GM21360 (cell line): Measurements from ENCODE around the gene RCL1.

Experiments used
- ATAC-seq: cut with Tn5 transposase; IDR thresholded peaks from one replicate; pipeline ENCODE4 v1.9.1; 2021; ENCODE audit warnings: mild to moderate bottlenecking, moderate library complexity; ENCODE audit not compliant: unreplicated experiment

The RCL1 gene

DNA sequence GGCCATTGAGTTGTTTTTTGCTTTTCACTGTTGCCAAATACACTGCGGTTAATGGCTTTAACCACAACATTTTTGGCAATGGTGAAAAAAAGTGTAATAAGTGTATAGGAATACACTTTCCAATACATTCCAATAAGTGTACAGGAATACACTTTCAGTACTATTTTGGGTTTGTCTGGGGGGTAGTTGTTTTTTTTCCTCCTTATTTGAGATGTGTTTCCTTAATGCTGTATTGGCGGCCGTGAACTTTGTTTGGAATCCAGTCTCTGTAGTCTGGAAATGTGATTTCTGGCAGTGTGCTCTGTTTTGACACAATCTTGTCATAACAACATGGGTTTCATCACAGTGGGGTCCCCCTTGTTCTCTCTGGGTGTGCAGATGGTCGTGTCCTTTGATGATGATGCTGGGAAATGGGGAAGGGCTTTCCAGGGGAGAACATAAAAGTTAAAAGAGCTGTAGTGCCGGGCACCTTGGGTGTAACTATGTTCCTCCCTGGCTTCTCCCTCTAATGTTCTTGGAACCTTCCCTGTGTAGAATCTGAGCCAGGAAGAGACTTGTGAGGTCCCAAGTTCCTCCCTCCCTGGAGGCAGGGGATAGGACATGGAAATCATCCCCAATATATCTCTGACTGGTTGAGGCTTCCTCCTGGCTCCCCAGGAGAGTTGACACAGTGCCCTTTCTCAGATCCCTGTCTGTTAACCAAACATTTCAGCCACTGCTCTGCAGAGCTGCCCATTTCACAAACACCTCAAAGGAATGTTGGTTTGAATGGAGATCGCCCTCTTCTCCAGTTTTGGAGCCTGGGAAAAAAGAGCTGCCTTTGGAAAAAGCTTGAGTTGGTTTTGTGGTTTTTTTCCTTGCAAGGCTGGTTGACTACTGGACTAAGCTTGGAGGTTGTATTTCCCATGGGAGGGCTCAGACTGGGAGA is 44.8 kb downstream of the RCL1 start:
- no peak for ATAC-seq

DNA sequence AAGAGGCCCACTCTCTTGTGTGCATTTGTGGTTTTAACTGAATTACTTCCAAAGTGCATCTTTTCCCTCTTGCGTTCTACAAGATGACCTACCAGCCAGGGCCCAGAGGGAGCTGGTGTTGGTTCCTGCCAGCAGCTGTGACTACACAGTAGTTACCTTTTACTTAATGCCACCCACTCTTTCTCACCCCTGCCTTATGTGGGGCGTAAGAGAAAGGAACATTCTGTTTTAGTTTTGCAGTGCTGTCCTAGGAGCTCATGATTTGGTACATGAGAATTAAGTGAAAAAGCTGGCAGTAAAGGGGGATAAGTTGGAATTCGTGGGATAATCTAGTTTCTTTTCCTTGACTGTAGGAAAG is 45.4 kb downstream of the RCL1 start:
- ATAC-seq, result no peak

DNA sequence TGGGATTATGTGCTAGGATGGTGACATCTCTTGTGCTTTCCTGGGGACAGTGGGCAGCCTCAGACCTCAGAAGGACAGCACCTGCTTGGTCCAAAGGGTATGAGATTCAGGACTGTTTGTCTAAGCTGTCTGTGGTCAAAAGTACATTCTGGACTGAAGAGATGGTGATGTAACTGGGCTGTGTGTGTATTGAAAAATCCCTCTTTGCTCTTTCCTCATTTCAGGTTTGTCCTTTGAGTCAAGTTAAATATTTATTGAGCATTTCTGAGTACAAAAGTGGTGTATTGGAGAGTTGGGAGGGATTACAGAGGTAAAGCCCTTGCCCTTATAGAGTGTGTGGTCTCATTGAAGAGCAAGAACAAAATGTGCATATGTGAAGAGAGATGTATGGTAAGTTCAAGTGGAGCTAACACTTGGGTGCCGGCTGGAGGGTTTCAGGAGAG is 46.7 kb downstream of the RCL1 start:
- ATAC-seq, result no peak

DNA sequence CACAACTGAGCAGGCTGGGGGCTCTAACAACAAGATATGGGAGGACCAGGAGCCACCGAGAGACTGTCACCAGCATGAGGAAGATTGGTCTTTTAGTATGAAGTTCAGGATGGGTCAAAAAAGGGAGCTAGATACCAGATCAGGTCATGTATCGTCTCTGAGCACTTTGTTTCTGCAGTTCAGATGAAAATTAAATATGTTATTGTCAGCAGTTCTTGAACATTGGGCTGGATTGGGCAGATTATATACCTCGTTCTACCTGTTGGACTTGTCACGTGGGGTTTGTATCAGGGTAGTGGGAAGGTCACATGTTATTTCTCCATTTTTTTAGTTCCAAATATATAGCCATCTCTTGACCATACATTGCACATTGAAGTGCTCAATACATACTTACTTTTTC is 47.3 kb downstream of the RCL1 start:
- ATAC-seq, result no peak

DNA sequence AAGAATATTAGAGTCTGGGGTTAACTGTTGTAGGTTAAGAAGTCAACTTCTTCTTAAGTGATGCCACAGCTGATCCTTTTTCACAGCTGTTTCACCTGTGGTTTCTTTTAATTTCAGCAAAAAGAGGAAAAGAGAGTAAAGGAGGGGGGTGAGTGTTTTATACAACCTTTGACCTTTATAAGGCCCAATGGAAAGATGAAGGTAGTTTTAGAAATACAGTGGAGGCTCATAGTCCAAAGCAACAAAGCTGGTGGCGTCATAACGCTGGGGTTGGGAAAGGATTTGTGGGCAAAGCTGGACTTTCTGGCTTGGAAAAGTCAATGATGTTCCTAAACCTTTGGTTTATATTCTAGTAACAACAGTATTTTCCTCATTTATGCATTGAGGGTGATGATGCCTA is 49.5 kb downstream of the RCL1 start:
- no peak for ATAC-seq

DNA sequence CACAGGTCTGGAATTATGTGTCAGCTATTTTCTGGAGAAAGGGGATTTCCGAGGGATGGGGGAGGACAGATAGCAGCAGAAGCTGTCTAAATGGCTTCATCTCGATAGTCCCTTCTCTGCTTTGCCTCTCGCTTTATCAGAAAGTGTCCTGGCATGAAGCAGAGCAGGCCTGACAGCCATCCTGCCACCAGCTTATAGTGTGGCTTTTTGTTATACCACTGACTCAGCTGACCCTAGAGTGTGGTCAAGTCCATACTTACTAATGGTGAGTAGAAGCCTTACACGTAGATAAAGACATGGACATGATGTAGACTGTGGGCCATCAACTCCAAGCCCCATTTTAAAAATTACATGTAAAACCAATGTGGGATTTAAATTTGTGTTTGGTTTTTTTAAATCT is 50.0 kb downstream of the RCL1 start:
- no peak for ATAC-seq

DNA sequence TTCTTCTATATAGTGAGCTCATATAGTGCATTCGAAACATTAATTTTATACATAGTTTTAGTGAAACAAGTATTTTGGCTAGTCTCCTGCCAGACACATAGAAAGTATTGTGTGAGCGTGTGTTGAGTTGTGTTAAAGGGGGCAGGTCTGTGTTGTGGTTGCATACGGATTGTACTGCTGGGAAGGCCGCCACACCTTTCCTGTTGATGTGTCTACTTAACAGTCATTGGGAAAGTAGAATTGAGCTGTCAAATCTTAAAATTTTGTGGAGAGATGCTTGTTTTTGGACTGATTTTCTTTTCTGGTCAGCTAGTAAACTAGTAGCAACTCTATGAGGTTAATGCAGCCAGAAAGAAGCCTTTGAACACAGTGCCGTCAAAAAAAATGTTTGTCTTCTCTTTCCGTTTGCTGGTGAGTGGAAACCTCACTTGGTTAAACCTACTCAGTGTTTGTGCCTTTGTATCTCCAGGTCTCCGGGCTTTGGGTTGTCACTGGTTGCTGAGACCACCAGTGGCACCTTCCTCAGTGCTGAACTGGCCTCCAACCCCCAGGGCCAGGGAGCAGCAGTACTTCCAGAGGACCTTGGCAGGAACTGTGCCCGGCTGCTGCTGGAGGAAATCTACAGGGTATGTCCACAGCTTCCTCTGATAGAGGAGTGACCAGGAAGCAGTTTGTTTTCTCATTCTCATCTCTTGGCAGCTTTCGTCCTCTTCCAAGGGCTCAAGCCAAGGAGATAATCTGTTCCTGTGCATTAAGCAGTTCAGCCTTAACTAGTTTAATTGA is 51.5 kb downstream of the RCL1 start:
- no peak for ATAC-seq

DNA sequence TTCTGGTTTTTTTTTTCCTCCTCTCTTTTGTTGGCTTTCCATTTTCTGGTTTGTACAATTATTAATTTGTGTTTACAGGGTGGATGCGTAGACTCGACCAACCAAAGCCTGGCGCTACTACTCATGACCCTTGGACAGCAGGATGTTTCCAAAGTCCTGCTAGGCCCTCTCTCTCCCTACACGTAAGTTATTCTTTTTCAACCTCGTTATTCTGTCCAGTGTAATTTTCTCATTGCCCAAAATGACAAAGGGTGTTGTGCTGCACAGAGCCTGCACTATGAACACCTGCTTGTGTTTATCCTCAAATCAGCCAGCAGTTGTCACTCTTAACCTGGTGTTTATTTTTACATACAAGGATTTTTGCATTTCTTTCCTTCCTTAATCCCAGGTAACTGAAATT is 56.6 kb downstream of the RCL1 start:
- no peak for ATAC-seq

DNA sequence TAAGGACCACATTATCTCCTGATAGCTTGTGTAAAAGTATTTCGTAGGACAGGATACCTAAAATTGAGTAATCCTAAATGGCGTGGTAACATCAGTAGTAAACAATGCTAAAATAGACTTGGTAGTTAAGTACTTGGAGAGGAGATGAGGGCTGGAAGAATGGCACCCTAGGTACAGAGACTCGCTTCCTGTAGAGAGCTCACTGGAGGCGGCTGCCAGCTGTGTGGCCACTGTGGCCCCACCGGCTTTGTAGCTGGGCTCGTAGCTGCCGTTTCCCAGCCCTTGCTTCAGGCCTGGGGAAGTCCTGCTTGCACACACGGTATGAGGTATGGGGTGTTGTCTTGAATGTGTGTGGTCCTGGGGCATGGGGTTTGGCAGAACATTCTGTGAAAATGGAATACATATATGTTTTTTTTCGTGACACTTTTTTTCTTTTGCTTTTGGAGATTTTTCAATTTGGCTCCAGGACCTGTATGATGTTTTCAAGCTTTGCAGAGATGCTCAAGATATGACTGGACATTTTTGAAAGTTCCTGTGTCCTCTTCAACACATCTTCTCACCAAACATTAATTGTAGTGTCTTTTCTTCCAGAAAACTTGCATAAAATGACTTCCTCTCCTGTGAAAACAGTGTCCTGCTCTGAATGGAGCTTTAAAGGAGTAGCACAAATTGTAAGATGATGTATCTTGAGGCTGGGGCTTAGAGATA is 58.0 kb downstream of the RCL1 start:
- ATAC-seq, result no peak

DNA sequence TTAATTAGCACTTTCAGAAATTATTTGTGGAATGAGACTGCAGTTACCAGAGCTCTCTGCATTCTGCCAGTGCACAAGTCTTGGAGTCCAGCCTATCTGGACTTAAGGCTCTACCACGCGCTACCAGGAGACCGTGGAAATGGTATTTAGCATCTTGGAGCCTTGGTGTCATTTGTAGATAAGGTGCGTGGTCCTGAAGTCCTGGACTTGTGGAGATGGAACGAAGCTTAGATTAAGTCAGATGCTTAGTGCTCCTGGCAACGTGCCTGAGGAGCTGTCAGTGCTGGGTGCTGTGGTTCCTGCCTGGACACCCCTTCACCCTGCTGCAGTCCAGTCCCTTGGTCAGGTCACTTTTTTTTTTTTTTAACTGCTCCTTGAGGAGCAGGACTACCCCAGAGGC is 59.7 kb downstream of the RCL1 start:
- ATAC-seq, result no peak

DNA sequence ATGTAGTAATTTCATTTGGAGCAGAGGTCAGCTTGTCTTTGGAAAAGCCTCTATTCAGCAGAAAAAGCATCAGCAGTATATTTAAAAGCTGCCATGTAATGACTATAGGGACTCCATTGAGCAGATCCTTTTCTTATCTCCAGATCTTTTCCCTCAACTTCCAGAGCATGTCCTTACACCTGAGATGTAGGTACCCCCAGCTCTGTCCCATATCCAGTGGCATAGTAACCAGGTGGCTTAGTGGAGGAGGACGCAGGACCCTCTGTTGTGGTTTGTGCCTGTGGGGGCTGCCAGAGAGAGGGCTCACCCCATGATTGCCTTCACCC is 61.5 kb downstream of the RCL1 start:
- ATAC-seq, result no peak

DNA sequence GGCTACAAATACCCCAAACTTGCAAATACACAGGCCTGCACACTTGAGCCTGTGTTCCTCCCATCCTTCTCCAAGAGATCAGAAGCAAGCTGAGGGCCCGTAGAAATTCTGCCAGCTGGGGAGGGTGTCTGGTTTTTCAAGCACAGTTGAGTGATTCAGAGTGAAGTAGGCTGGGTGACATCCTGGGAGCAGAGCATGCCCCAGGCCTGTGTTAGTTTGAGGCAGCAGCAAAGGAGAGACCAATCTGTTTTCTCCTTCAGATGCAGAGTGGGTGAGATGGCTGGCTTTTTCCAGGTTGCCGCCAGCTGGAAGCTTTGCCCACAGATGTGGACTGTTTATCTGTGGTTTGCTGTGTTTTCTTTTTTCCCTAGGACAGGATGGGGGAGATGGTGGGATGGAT is 63.1 kb downstream of the RCL1 start:
- ATAC-seq, result no peak

DNA sequence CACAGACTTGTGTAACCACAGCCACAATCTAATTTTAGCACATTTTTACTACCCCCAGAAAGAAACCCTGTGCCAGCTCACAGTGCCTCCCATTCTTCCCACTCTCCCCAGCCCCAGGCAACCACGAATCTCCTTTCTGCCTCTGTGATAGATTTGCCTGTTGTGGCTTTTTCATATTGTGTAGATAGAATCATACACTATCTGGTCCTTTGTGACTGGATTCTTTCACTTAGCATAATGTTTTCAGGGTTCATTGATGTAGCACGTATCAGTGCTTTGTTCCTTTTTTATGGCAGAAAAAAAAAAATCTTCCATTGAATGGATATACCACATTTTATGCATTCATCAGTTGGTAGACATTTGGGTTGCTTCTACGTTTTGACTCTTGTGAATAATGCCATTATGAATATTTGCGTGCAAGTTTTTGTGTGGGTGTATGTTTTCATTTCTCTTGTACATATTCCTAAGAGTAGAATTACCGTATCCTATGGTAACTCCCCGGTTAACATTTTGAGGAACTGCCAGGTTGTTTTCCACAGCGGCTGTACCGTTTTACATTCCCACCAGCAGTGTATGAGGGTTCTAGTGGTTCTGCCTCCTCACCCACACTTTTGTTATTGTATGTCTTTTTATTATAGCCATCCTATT is 64.5 kb downstream of the RCL1 start:
- no peak for ATAC-seq

DNA sequence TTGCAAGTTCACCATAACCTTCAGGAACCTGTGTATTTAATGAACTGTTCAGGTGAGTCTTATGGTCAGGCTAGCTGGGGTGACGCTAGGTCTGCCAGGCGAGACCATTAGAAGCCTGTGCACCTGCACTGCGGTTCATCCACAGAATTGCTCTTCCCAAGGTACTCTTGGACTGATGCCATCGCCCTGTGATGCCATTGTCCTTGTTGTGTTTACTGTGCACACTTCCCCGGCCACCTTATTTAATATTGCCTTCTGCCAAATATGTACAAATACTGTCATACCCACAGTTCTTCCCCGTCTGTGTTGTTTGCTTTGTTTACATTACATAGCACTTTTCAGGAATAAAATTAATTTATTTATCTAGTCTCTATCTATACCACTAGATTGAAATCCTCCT is 66.3 kb downstream of the RCL1 start:
- no peak for ATAC-seq

DNA sequence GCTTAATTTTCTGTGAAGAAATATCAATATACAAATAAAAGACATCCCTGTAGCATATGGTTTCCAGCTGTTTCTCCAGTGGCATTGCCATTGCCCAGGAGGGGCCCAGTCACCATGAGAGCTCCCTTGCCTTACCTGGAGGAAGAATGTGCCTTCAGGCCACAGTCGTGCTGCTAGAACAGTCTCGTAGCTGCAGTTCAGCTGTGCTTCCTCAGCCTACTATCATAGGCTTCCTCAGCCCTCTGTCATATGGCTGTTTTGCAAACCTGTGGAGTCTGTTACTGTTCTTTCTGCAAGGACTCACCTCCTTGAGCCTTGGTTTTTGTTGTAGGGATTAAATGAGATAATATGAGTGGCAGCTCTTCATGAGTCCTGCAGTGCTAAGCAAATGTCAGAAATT is 67.6 kb downstream of the RCL1 start:
- no peak for ATAC-seq

DNA sequence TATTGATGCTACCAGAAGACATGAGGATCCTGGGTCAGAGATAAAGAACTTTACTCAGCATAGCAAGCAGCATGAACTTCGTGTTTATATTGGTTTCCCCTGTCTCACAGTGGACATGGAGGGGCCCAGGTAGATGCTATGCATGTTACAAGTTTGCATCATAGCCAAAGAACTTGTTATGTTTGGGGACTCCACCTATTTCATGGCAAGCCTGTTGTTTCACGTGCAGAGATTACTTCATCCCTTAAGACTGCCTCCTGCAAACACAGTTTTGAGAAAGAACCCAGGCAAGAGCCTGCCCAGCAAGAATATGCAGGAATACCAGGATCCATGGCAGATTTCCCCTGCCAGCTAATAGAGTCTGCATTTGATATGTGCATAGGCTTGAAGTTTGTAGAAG is 68.4 kb downstream of the RCL1 start:
- ATAC-seq, result no peak

DNA sequence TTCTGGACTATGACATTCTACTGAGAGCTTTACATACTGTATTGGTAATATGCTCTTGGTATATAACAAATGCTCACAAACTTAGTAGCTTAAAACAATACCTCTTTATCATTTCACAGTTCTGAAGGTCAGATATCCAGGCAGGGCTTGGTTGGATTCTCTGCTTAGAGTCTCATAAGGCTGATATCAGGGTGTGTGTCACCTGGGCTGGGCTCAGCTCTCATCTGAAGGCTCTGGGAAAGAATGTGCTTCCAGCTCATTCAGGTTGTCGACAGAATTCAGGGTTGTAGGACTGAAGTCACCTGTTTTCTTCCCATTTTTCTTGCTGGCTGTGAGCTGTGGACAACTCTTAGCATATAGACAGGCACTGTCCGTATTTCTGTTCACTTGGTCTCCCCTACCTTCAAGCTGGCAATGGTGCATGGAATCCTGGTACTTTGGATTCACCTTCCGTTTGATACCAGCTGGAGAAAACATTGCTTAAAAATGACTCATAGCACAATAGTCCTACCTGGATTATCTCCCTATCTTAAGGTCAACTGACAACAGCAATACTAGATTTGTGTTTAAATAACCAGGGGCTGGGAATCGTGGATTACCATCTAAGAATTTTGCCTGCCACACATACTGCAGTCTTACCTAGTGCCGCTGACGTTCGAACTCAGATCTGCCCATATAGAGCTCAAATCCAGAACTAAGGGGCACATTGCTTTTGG is 69.2 kb downstream of the RCL1 start:
- no peak for ATAC-seq

DNA sequence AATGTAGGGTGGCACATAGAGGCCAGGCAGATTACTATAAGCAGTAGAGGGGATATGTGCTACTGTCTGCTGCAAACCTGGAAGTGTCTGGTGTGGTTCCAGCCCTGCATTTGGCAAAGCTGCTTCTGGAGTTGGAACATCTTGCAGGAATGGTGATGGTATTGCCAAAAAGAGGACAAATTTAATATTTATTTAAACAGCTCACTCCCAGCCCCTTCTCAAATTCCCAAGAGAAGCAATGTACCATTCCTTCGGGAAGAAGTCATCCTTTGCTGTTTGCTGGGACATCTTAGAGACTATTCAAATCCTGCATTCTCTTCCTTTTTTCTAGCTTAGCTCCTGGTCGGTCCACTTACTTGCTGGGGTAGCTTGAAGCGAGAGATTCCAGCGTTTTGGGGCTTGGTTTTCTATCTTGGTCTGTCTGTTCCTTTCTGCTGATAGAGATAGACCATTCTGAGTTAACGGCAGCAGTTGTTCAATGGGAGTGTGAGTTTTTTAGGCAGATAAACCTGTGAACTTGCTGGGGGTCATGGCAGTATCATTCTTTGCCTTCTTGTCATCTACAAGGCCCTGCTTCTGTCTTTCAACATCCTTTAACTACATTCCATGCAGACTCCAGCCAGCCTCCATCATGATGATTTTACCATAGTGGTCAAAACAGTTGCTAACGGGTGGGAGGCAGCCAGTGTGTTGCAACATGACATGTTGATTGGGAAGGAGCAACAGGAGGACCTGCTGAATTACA is 69.9 kb downstream of the RCL1 start:
- ATAC-seq, result no peak

DNA sequence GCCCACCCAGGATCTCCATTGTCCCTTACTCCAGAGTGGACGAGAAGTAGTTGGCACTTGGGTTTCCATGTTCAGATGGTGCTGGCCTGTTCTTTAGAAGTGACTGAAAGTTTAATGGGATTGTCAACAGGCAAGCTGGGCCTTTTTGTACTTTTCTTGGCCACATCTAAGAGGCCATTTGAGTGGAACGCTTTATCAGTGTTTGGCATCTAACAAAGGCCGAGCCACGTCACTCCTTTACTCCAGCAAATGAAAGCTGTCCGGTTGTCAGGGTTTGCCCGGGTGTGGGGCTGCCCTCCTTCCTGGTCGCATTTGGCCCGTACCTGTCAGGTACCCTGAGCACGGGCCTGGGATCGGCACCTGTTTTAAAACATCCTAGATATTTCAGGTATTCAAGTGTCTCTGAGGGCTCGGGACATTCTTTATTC is 71.5 kb downstream of the RCL1 start:
- ATAC-seq, result no peak

DNA sequence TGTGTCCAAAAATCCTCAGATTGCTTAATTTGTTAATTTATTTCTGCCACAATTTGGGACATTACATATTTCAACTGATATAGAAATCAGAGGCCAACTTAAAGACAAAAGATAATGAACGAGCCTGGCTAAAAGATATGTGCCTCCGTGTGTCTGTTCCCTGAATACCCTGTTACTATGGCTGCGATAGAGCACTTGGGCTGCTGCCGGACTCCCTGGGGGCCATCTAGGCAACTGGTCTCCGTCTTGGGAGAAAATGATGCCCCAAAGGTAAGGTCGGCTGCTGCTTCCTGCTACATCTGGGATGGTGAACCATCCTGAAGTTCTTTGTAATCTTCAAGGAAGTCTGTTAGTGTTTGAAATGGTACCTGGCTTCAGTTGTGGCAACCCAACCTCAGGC is 72.0 kb downstream of the RCL1 start:
- ATAC-seq, result no peak
